Right lobe of liver (tissue), 6 donors: Measurements from ENCODE around the gene RB1. TPM values are rescaled to one million over a fixed set of nuclear protein-coding genes. Genes with fewer than 3 reads are reported as not detected.

Experiments used
- ATAC-seq, 4 donors: fragments of 200-7000 bp; cut with Tn5 transposase; one replicate each; pipeline ENCODE4 v1.9.1; 2020; ENCODE audit warnings: mild to moderate bottlenecking in 4 of 4, moderate library complexity in 4 of 4
- DNase-seq, 3 donors: peaks; one replicate each; pipeline ENCODE4 v3.0.0-alpha.2; 2020
- H3K27ac ChIP-seq, 3 donors: fragments of 200-600 bp; one replicate each; pipeline ENCODE4 v1.8.0; 2022
- H3K27me3 ChIP-seq, 2 donors: fragments of 200-600 bp; one replicate each; pipeline ENCODE4 v1.8.0; 2022
- H3K36me3 ChIP-seq, 4 donors: fragments of 200-600 bp; sonication (generic) in 1 of 4; one replicate each; pipeline versions ENCODE4 v1.5.1 to v1.8.0; 2017 to 2022; ENCODE audit warnings: control low read depth in 1 of 4
- H3K4me1 ChIP-seq, 4 donors: fragments of 200-600 bp; sonication (generic) in 1 of 4; one replicate each; pipeline versions ENCODE4 v1.5.1 to v1.8.0; 2017 to 2022; ENCODE audit warnings: control low read depth in 1 of 4
- H3K4me3 ChIP-seq, 3 donors: fragments of 200-600 bp; one replicate each; pipeline ENCODE4 v1.8.0; 2022
- H3K9me3 ChIP-seq, 4 donors: fragments of 200-600 bp; sonication (generic) in 1 of 4; one replicate each; pipeline versions ENCODE4 v1.5.1 to v1.8.0; 2017 to 2022; ENCODE audit warnings: control low read depth in 1 of 4
- POLR2A ChIP-seq: fragments of 450-650 bp; IDR thresholded peaks from one replicate; pipeline ENCODE4 v1.6.1; 2017; ENCODE audit warnings: antibody characterized with exemption, mild to moderate bottlenecking
- WGBS: methylation state at CpG from one replicate; pipeline ENCODE4 v1.1.6; 2018; ENCODE audit warnings: low coverage, low lambda C conversion rate; ENCODE audit not compliant: insufficient coverage; ENCODE audit errors: missing lambda C conversion rate; 5-methylcytosine and 5-hydroxymethylcytosine counted together
- intact Hi-C, 2 donors: fragments of 100-400 bp; cut with DNase I; formaldehyde crosslinking; loops; one replicate each; pipeline versions ENCODE4 v1.11.2 to v1.14.1; 2022
- total RNA-seq, 6 experiments: library from RNA; depleted of rRNA in 2 of 6; stranded (reverse); fragments of >200 nt in 2 of 6; fragmentation: NEBNext Ultra II Directional in 3 of 6; extraction: Animal tissue kit (Norgen Biotek cat#: 25700) in 3 of 6; gene quantifications; one replicate each; pipeline versions ENCODE4 v1.1.0 to v1.2.4, GENCODE V29; 2016 to 2023
- TF ChIP-seq, protein P1 (sequence below), 4 donors: fragments of 200-600 bp in 3 of 4; fragments of 450-650 bp in 1 of 4; IDR thresholded peaks; one replicate each; pipeline versions ENCODE4 v1.5.1 to v1.8.0; 2016 to 2022; ENCODE audit warnings: antibody characterized with exemption in 4 of 4, mild to moderate bottlenecking in 2 of 4
- donor health status: DM: no; HTN: yes; CAD: no.
- donor health status: DM: no; HTN: no; CAD: no.
- donor health status: DM: no; HTN: no; CAD: no.
- donor health status: DM: no; HTN: yes; CAD: no.
- donor health status: DM: no; HTN: yes; CAD: no.

The RB1 gene
- total RNA-seq, 6 experiments from 2014 or later: 6.2 to 19.4 (median 12.3) TPM

DNA sequence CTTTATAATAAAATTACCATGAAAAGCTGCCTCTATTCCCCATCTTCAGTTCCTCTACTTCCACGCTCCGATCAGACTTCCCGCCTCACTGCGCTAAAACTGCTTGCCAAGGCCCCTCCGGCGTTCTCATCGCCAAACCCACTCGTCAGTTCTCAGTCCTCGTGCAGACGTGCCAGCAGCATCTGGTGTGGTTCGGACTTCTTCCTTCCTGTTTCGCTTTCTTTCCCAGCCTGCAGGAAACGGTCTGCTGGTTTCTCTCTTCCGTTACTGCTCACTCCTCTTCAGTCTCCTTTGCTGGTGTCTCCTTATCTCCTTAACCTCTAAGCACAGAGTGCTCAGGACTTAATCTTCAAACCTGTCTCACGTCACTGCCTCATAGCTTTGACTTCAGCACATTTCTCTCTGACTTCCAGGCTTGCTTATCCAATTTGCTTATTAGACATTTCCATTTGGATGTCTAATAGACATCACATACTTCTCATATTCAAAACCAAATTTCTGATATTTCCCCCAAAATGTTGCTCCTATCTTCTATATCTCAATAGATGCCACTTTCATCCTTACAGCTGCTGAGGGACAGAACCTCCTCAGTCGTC lies 189.0 kb downstream of the RB1 start:
- Histone ChIP-seq H3K9me3 (no peaks in the 10 kb centered on the region), H3K36me3 (no peaks in the 10 kb centered on the region), H3K4me3 (peak overlapping the region in 2 of 3 donors; percentile 12 to 22), H3K27me3 (no peaks in the 10 kb centered on the region), H3K4me1 (peaks cover 0 to 12% (median 4%) of the 10 kb centered on the region in 4 donors), H3K27ac (peak overlapping the region; percentile 23 to 64 (median 56))
- 41% methylated on average over 16 of the region's 16 CpGs for WGBS
- intact Hi-C loops: no loop called here
- TF ChIP-seq, protein P1, sequence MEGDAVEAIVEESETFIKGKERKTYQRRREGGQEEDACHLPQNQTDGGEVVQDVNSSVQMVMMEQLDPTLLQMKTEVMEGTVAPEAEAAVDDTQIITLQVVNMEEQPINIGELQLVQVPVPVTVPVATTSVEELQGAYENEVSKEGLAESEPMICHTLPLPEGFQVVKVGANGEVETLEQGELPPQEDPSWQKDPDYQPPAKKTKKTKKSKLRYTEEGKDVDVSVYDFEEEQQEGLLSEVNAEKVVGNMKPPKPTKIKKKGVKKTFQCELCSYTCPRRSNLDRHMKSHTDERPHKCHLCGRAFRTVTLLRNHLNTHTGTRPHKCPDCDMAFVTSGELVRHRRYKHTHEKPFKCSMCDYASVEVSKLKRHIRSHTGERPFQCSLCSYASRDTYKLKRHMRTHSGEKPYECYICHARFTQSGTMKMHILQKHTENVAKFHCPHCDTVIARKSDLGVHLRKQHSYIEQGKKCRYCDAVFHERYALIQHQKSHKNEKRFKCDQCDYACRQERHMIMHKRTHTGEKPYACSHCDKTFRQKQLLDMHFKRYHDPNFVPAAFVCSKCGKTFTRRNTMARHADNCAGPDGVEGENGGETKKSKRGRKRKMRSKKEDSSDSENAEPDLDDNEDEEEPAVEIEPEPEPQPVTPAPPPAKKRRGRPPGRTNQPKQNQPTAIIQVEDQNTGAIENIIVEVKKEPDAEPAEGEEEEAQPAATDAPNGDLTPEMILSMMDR (IDR thresholded peaks at IDR 0.05): no peak
- TF ChIP-seq POLR2A: peak; percentile 21
- DNase-seq: peak; percentile 71 to 83 (median 78)
- peak; percentile 79 to 86 (median 82) for ATAC-seq

DNA sequence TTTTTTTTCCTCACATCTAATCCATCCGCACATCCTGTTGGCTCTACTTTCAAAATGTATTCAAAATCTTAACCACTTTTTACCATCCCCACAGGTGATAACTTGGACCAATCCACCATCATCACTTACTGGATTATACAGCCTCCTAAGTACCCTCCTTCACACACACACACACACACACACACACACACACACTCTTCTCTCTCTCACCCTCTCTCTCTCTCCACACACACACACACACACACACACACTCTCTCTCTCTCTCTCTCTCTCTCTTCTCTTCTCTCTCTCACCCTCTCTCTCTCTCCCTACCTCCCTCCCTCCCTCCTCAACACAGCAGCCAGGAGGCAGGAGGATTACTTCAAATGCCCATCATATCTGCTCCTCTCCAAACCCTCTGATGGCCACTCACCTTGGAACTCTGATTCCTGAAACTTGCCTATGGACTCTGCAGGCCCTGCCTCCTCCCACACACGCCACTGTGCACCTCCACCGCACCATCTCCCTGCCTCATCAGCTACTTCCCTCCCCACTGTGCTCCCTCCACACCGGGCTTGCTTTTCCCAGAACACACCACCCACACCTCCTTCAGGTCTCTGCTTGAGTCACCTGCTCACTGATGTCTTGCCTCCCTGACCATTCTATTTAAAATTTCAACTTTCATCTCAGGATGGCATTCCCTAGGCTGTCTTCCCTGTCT lies 189.7 kb downstream of the RB1 start:
- H3K27ac ChIP-seq: peak overlapping the region in 2 of 3 donors; percentile 56 to 64
- H3K4me1 ChIP-seq: peaks cover 0 to 12% (median 4%) of the 10 kb centered on the region in 4 donors
- intact Hi-C loops: no loop called here
- WGBS: 39% methylated on average over 4 of the region's 4 CpGs
- no peaks in the 10 kb centered on the region for H3K36me3 ChIP-seq
- TF ChIP-seq, protein P1 (IDR thresholded peaks at IDR 0.05): no peak
- no peak for TF ChIP-seq POLR2A
- H3K9me3 ChIP-seq: no peaks in the 10 kb centered on the region
- no peak overlapping the region for H3K4me3 ChIP-seq
- peak in 1 of 4 donors; percentile 5 for ATAC-seq
- no peak for DNase-seq
- H3K27me3 ChIP-seq: no peaks in the 10 kb centered on the region

DNA sequence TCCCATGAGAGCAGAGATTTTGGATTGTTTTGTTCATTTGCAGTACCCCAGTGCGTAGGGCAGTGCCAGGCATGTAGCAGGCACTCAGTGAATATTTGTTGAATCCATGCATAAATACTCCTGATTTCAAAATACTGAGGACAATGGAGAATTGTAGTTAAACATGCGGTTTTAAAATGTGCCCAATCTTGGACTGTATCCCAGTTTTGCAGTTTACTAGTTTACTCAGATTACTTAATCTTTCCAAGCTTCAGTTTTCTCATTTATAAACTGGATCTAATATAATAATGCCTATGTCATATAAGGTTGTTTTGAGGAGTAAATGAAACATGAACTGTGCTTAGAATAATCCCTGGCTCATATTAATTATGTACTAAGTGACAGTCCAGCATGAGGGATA lies 190.3 kb downstream of the RB1 start:
- no peaks in the 10 kb centered on the region for H3K27me3 ChIP-seq
- intact Hi-C loops: no loop called here
- ATAC-seq: peak; percentile 10 to 62 (median 42)
- WGBS: 19% methylated on average over 2 of the region's 2 CpGs
- H3K4me1 ChIP-seq: peaks cover 0 to 12% (median 4%) of the 10 kb centered on the region in 4 donors
- peak overlapping the region in 2 of 3 donors; percentile 15 to 20 for H3K27ac ChIP-seq
- no peaks in the 10 kb centered on the region for H3K36me3 ChIP-seq
- H3K9me3 ChIP-seq: no peaks in the 10 kb centered on the region
- no peak overlapping the region for H3K4me3 ChIP-seq
- DNase-seq: no peak
- TF ChIP-seq, protein P1 (IDR thresholded peaks at IDR 0.05): no peak
- no peak for TF ChIP-seq POLR2A

DNA sequence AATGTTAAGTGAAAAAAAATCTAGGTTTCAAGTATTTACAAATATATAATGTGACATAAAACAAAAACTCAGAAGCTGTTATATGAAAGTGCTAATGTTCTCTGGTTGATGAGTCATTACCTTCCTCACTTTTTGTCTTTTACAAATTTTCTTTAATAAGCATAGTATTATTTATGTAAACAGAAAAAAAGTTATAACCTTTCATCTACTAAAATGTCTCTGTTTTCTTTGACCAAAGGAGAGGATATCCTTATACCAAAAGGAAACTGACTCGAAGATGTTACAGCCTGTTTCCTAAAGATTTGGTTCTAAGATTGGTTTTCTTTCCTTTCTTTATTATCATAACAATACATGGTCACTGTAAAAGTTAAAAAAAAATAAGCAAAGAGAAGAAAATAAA lies 191.3 kb downstream of the RB1 start:
- Histone ChIP-seq H3K27ac (peak overlapping the region in 1 of 3 donors; percentile 30), H3K4me1 (peaks cover 0 to 12% (median 4%) of the 10 kb centered on the region in 4 donors), H3K4me3 (no peak overlapping the region), H3K36me3 (no peaks in the 10 kb centered on the region), H3K27me3 (no peaks in the 10 kb centered on the region), H3K9me3 (no peaks in the 10 kb centered on the region)
- TF ChIP-seq, protein P1 (IDR thresholded peaks at IDR 0.05): no peak
- TF ChIP-seq POLR2A: no peak
- intact Hi-C loops: no loop called here
- ATAC-seq (peak in 1 of 4 donors; percentile 8), DNase-seq (no peak)
- WGBS: 61% methylated on average over 1 of the region's 1 CpG
